PFSK-1 (cell line): ENCODE results near the gene TIMM17B.
A peak's percentile ranks its signal among the peaks of the same experiment; 100 is the strongest.

ENCODE experiments used
- FOXP2 ChIP-seq: optimal IDR thresholded peaks from 2 replicates; pipeline ENCODE3; 2011; ENCODE audit warnings: borderline replicate concordance, control low read depth, inconsistent platforms; ENCODE audit not compliant: insufficient read depth; ENCODE audit errors: extremely low read length, extremely low read depth
- POLR2AphosphoS5 ChIP-seq: IDR thresholded peaks from 2 replicates; pipeline ENCODE4 v1.6.1; 2012; ENCODE audit warnings: low read depth, mild to moderate bottlenecking, control low read depth, low read length, moderate library complexity
- SIN3A ChIP-seq: IDR thresholded peaks from 2 replicates; pipeline ENCODE4 v1.6.1; 2012; ENCODE audit warnings: mild to moderate bottlenecking, low read length, moderate library complexity, borderline replicate concordance; ENCODE audit not compliant: insufficient read depth
- TAF1 ChIP-seq: IDR thresholded peaks from 2 replicates; pipeline ENCODE4 v1.6.1; 2012; ENCODE audit warnings: low read length, control low read depth, borderline replicate concordance; ENCODE audit not compliant: insufficient read depth
- TF ChIP-seq, protein P1 (sequence below), 2 experiments: IDR thresholded peaks; 2 replicates each; pipeline versions ENCODE4 v1.6.1 to v1.8.0; 2011 to 2012; ENCODE audit warnings: low read depth in 2 of 2, low read length in 2 of 2, control low read depth in 1 of 2, inconsistent platforms in 1 of 2, mild to moderate bottlenecking in 1 of 2, moderate library complexity in 1 of 2; ENCODE audit not compliant: insufficient read depth in 1 of 2

The TIMM17B gene

DNA sequence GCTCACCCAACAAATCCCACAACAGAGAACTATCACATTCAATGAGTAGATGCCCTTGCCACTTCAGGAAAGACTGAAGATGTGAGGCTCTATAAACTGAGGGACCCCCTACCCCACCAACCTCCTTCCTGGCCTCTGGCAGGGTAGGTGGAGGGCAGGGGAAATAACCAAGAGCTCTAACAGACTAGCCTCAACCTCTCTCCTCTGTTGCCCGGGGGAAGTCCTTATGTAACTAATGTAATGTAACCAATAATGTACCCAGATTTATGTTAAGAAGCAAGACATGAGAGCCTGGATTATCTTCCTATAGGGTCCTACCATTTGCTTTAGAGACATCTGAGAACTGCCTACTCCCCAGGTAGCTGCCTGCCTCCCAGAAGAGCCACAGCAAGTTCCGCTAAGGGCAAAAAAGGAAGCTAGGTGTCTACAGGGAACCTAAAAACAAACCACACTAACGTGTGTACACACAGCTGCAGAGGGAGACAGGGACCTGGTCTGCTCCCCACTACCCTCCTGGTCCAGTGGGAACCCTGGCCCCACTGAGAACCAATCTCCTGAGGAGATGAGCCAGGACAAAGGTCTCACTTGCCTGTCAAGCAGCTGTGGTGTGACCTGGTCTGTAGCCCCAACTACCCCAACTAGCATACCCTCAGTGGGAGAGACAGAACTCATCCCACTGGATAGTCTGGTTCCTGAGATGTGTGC, 42.1 kb upstream of the TIMM17B start:
- TF ChIP-seq POLR2AphosphoS5, result no peak
- TF ChIP-seq SIN3A, result no peak
- TF ChIP-seq, protein P1, sequence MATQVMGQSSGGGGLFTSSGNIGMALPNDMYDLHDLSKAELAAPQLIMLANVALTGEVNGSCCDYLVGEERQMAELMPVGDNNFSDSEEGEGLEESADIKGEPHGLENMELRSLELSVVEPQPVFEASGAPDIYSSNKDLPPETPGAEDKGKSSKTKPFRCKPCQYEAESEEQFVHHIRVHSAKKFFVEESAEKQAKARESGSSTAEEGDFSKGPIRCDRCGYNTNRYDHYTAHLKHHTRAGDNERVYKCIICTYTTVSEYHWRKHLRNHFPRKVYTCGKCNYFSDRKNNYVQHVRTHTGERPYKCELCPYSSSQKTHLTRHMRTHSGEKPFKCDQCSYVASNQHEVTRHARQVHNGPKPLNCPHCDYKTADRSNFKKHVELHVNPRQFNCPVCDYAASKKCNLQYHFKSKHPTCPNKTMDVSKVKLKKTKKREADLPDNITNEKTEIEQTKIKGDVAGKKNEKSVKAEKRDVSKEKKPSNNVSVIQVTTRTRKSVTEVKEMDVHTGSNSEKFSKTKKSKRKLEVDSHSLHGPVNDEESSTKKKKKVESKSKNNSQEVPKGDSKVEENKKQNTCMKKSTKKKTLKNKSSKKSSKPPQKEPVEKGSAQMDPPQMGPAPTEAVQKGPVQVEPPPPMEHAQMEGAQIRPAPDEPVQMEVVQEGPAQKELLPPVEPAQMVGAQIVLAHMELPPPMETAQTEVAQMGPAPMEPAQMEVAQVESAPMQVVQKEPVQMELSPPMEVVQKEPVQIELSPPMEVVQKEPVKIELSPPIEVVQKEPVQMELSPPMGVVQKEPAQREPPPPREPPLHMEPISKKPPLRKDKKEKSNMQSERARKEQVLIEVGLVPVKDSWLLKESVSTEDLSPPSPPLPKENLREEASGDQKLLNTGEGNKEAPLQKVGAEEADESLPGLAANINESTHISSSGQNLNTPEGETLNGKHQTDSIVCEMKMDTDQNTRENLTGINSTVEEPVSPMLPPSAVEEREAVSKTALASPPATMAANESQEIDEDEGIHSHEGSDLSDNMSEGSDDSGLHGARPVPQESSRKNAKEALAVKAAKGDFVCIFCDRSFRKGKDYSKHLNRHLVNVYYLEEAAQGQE (IDR thresholded peaks at IDR 0.05; ENCODE audit: insufficient read depth in 1 of 2, low read depth in 2 of 2, low read length in 2 of 2), result no peak
- TF ChIP-seq TAF1, result no peak
- no peak for TF ChIP-seq FOXP2

DNA sequence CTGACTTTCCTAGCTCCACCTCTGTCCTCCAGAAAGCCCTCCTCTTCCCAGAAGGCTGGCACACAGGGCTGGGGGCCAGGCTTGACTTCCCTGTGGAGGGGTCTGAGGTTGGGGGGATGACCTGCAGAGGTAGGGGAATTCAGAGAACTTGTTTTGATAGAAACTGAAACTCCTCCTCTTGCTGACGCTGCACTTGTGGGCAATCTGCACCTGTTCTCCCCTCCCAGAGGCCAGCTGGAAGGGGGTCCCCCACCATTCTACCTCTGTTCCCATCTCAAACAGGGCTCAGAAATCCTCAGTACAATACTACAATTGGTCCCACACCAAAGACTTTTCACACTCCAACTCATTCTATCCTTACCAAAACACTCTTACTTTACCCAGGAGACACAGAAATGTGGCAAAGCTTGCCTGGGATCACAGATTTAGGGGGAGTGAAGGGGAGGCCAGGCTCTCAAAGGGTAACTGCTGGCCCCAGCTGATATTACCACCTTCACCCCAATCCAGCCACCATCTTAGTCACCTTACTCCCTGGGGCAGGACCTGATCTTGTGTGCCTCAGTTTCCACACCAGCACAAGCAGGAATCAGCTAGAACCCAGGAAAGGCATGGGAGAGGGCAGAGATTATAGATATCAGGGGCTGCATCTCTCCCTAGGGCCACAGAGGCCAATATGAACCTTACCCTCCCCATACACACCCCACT, 41.3 kb upstream of the TIMM17B start:
- TF ChIP-seq, protein P1 (IDR thresholded peaks at IDR 0.05; ENCODE audit: insufficient read depth in 1 of 2, low read depth in 2 of 2, low read length in 2 of 2), result no peak
- no peak for TF ChIP-seq SIN3A
- TF ChIP-seq POLR2AphosphoS5, result no peak
- no peak for TF ChIP-seq TAF1
- TF ChIP-seq FOXP2, result no peak

DNA sequence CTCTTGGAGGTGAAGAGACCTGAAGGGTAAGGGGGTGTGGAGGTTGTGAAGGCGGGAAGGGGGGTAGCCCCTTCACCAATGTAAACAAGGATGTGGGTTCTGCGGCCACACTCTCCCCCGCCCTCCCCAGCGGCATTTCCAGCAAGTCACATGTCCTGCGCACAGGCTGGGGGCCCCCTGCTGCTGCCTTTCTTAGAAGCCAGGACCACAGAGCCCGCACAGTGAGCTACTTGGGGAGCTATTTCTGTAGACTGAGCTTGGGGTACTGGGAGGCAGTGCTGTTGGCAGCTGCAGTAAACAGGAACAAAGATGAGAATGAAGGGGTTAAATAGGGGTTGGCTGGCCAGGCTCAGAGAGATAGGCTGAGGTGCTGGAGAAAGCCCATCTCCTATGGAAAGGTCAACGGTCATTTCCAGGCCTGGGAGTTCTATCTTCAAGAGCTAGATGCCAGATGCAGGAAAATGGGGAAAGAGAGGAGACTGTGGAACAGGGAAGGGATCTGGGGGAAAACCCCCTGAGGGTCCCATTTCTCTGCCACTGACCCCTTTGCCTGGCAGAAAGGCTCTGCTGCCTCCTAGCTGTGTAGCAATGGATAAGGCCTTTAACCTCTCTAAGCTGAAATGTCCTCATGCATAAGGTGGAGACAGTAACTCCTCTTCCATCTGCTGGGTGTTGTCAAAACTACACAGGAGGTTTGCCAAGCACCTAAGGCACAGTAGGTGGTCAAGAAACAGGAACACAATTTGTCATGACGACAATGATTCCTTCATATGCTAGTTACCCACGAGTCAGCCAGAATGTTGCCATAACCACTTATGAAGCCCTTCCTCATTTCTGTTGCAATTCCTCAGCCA, 39.7 kb upstream of the TIMM17B start:
- no peak for TF ChIP-seq TAF1
- no peak for TF ChIP-seq POLR2AphosphoS5
- TF ChIP-seq FOXP2, result peak; percentile 25
- TF ChIP-seq, protein P1 (IDR thresholded peaks at IDR 0.05; ENCODE audit: insufficient read depth in 1 of 2, low read depth in 2 of 2, low read length in 2 of 2), result no peak
- TF ChIP-seq SIN3A, result no peak

DNA sequence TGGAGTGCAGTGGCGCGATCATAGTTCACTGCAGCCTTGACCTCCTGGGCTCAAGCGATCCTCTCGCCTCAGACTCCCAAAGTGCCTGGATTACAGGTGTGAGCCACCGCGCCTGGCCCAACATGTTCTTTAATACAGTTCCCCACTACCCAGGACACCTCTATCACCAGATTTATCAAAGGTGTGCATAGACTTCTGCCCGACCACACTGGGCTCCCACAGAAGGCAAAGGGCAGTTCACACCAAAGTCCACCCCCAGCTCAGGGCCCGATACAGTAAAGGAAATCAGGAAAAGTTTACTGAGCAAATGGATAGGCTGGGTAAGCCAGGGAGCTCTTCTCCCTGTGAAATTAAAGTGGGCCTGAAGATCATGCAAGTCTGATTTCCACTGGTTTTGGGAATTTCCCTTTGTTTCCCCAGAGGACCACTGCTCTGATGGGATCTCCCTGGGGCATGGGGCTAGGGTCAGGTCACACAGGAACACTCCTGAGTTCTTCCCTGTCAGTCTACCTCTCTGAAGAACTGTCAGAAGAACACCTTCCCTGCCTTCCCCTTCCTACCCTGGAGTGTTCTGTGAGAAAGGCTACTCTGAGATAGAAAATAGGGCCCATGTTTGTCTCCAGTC, 39.0 kb upstream of the TIMM17B start:
- no peak for TF ChIP-seq POLR2AphosphoS5
- TF ChIP-seq, protein P1 (IDR thresholded peaks at IDR 0.05; ENCODE audit: insufficient read depth in 1 of 2, low read depth in 2 of 2, low read length in 2 of 2), result no peak
- TF ChIP-seq FOXP2, result no peak
- TF ChIP-seq TAF1, result no peak
- no peak for TF ChIP-seq SIN3A
